Neuronal stem cell (in vitro differentiated cells): ENCODE results near the gene BECN2.

ENCODE experiments used
- DNase-seq: peaks from one replicate; pipeline ENCODE4 v3.0.0-alpha.2; 2013; ENCODE audit warnings: low spot score
- H2AFZ ChIP-seq: one replicate; pipeline ENCODE4 v1.6.1; 2013; ENCODE audit warnings: mild to moderate bottlenecking, low read length, inconsistent platforms
- H2AK5ac ChIP-seq: 2 replicates; pipeline ENCODE4 v1.6.1; 2013; ENCODE audit warnings: low read depth, mild to moderate bottlenecking, inconsistent platforms, low read length, moderate library complexity, mixed read lengths
- H2BK120ac ChIP-seq: 2 replicates; pipeline ENCODE4 v1.6.1; 2013; ENCODE audit warnings: low read depth, mild to moderate bottlenecking, inconsistent platforms, low read length, moderate library complexity, mixed read lengths
- H2BK12ac ChIP-seq: one replicate; pipeline ENCODE4 v1.6.1; 2013; ENCODE audit warnings: low read length, inconsistent platforms
- H2BK15ac ChIP-seq: 2 replicates; pipeline ENCODE4 v1.6.1; 2013; ENCODE audit warnings: mild to moderate bottlenecking, low read length, inconsistent platforms, mixed read lengths
- H2BK5ac ChIP-seq: one replicate; pipeline ENCODE4 v1.6.1; 2013; ENCODE audit warnings: inconsistent platforms, mild to moderate bottlenecking, low read length, moderate library complexity
- H3K14ac ChIP-seq: one replicate; pipeline ENCODE4 v1.6.1; 2013; ENCODE audit warnings: low read length, inconsistent platforms
- H3K18ac ChIP-seq: 2 replicates; pipeline ENCODE4 v1.6.1; 2013; ENCODE audit warnings: low read length, inconsistent platforms
- H3K23ac ChIP-seq: 2 replicates; pipeline ENCODE4 v1.6.1; 2013; ENCODE audit warnings: low read depth, mild to moderate bottlenecking, mixed read lengths, low read length, inconsistent platforms; ENCODE audit not compliant: poor library complexity
- H3K27ac ChIP-seq: replicated peaks from 3 replicates; pipeline ENCODE4 v1.5.1; 2013; ENCODE audit warnings: low read length, inconsistent platforms
- H3K27me3 ChIP-seq, 3 experiments: 2 replicates each; pipeline ENCODE4 v1.6.1; 2013; ENCODE audit warnings: low read length in 3 of 3, mild to moderate bottlenecking in 2 of 3, inconsistent platforms in 1 of 3, low read depth in 1 of 3, mixed read lengths in 1 of 3, moderate library complexity in 1 of 3; ENCODE audit not compliant: control insufficient read depth in 3 of 3, insufficient read depth in 3 of 3
- H3K36me3 ChIP-seq, 2 donors: replicated peaks in 1 of 2; 2 replicates each; pipeline ENCODE4 v1.6.1; 2013; ENCODE audit warnings: low read length in 2 of 2; ENCODE audit not compliant: control insufficient read depth in 2 of 2, insufficient read depth in 2 of 2
- H3K4ac ChIP-seq: 2 replicates; pipeline ENCODE4 v1.6.1; 2013; ENCODE audit warnings: inconsistent platforms, mild to moderate bottlenecking, low read length, moderate library complexity
- H3K4me1 ChIP-seq, 2 donors: 1 replicate in 1 of 2; 2 replicates in 1 of 2; pipeline ENCODE4 v1.6.1; 2013; ENCODE audit warnings: low read length in 2 of 2, low read depth in 1 of 2; ENCODE audit not compliant: control insufficient read depth in 2 of 2, insufficient read depth in 1 of 2
- H3K4me2 ChIP-seq: one replicate; pipeline ENCODE4 v1.6.1; 2013; ENCODE audit warnings: mild to moderate bottlenecking, low read length, inconsistent platforms; ENCODE audit not compliant: insufficient read depth, poor library complexity, severe bottlenecking
- H3K4me3 ChIP-seq, 2 donors: 2 replicates each; pipeline ENCODE4 v1.5.1; 2013; ENCODE audit warnings: low read length in 2 of 2, mild to moderate bottlenecking in 2 of 2, inconsistent platforms in 1 of 2, moderate library complexity in 1 of 2
- H3K79me1 ChIP-seq: one replicate; pipeline ENCODE4 v1.6.1; 2013; ENCODE audit warnings: low read depth, mild to moderate bottlenecking, inconsistent platforms, low read length, moderate library complexity
- H3K9ac ChIP-seq: one replicate; pipeline ENCODE4 v1.6.1; 2013; ENCODE audit warnings: mild to moderate bottlenecking, low read depth, low read length, inconsistent platforms; ENCODE audit not compliant: poor library complexity
- H3K9me3 ChIP-seq, 2 donors: replicated peaks in 1 of 2; 2 replicates each; pipeline versions ENCODE3 to v1.6.1; 2013; ENCODE audit warnings: low read length in 2 of 2, mild to moderate bottlenecking in 2 of 2, inconsistent platforms in 1 of 2, low read depth in 1 of 2, mixed read lengths in 1 of 2, moderate library complexity in 1 of 2; ENCODE audit not compliant: control insufficient read depth in 2 of 2, insufficient read depth in 1 of 2
- H4K8ac ChIP-seq: one replicate; pipeline ENCODE4 v1.6.1; 2013; ENCODE audit warnings: low read depth, mild to moderate bottlenecking, inconsistent platforms, low read length, moderate library complexity
- H4K91ac ChIP-seq: one replicate; pipeline ENCODE4 v1.6.1; 2013; ENCODE audit warnings: low read length, low read depth, mild to moderate bottlenecking, inconsistent platforms; ENCODE audit not compliant: poor library complexity
- WGBS, 2 donors: extraction: QIAGEN DNeasy Blood & Tissue Kit; methylation state at CpG; one replicate each; pipeline ENCODE4 v1.1.7; 2013; ENCODE audit warnings: missing lambda C conversion rate in 2 of 2, mixed read lengths in 1 of 2; ENCODE audit not compliant: insufficient read length in 2 of 2, insufficient replicate concordance in 1 of 2; ENCODE audit errors: extremely low coverage in 2 of 2; 5-methylcytosine and 5-hydroxymethylcytosine counted together

BECN2 gene

GRCh38 chr1:241963722-241964121, 6.2 kb downstream of the BECN2 start:
- no peak overlapping the region for H3K23ac ChIP-seq

DNA sequence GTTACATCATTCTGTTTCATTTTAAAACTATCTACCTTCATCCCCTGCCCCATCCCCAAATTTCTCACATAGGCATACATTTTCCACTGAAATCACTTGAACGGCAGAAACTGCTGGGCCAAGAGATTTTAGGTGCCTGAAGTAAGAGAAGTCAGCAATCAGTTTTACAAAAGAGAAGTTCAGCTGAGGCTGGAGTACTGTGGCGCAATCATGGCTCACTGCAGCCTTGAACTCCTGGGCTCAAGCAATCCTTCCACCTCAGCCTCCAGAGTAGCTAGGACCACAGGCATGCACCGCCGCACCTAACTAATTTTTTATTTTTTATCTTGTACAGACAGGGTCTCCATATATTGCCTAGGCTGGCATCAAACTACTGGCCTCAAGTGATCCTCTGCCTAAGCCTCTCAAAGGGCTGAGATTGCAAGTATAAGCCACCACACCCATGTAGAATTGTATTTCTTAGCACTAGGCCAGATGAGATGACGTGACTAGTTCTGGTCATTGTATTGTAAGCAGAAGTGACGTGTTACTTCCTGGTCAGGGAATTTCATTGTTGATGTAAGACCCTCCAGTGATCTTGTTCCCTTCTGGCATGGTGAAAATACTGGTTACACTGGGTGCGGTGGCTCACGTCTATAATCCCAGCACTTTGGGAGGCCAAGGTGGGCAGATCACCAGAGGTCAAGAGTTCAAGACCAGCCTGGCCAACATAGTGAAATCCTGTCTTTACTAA, 7.1 kb downstream of the BECN2 start:
- Histone ChIP-seq H3K4me3 (no peak overlapping the region), H3K4ac (no peak overlapping the region), H3K36me3 (no peaks in the 10 kb centered on the region), H2BK12ac (no peak overlapping the region), H2AFZ (no peak overlapping the region), H3K14ac (no peak overlapping the region), H2BK15ac (no peak overlapping the region), H4K91ac (no peak overlapping the region), H3K18ac (no peak overlapping the region), H3K23ac (no peak overlapping the region), H2BK120ac (no peak overlapping the region), H3K9ac (no peak overlapping the region), H3K4me2 (no peak overlapping the region), H3K27me3 (no peaks in the 10 kb centered on the region), H4K8ac (no peak overlapping the region), H2BK5ac (no peak overlapping the region), H3K4me1 (no peaks in the 10 kb centered on the region), H3K79me1 (no peaks in the 10 kb centered on the region), H3K27ac (no peak overlapping the region), H2AK5ac (no peak overlapping the region), H3K9me3 (no peaks in the 10 kb centered on the region)
- no CpG with 5 or more reads among the region's 8 CpGs for WGBS, 2 donors
- DNase-seq: no peak

More at GRCh38 chr1:241963722-241964121, 6.2 kb downstream of the BECN2 start:
- no peak overlapping the region for H3K18ac ChIP-seq
- H3K79me1 ChIP-seq: no peaks in the 10 kb centered on the region
- H3K9ac ChIP-seq: no peak overlapping the region
- no peak for DNase-seq
- no peaks in the 10 kb centered on the region for H3K36me3 ChIP-seq
- no peaks in the 10 kb centered on the region for H3K9me3 ChIP-seq
- H3K4ac ChIP-seq: no peak overlapping the region
- H2BK12ac ChIP-seq: no peak overlapping the region
- no peak overlapping the region for H3K14ac ChIP-seq
- H3K4me1 ChIP-seq: no peaks in the 10 kb centered on the region
- H3K4me2 ChIP-seq: no peak overlapping the region
- no peak overlapping the region for H2BK15ac ChIP-seq
- no peak overlapping the region for H2AK5ac ChIP-seq
- no peak overlapping the region for H4K91ac ChIP-seq
- H3K27me3 ChIP-seq: no peaks in the 10 kb centered on the region
- no peak overlapping the region for H3K4me3 ChIP-seq
- no peak overlapping the region for H3K27ac ChIP-seq
- H4K8ac ChIP-seq: no peak overlapping the region
- H2BK120ac ChIP-seq: no peak overlapping the region
- H2AFZ ChIP-seq: no peak overlapping the region
- no peak overlapping the region for H2BK5ac ChIP-seq

DNA sequence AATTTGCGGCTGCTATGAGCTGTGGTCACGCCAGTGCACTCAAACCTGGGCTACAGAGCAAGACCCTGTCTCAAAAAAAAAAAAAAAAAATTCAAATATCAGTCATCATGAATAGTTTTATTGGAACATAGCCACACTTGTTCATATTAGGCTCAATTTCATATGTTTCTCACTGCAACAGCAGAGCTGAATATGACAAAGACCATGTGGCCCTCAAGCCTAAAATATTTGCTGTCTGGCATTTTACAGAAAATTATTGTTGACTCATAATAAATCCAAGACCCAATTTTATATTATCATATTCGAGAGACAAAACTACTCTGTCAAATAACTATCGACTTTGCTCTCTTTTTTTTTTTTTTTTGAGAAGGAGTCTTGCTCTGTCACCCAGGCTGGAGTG, 11.0 kb downstream of the BECN2 start:
- no peak overlapping the region for H3K23ac ChIP-seq
- no peaks in the 10 kb centered on the region for H3K9me3 ChIP-seq
- H3K9ac ChIP-seq: no peak overlapping the region
- H3K4me2 ChIP-seq: no peak overlapping the region
- no peak overlapping the region for H3K4ac ChIP-seq
- no peak overlapping the region for H2AFZ ChIP-seq
- H3K27ac ChIP-seq: no peak overlapping the region
- H3K4me3 ChIP-seq: no peak overlapping the region
- H2BK120ac ChIP-seq: no peak overlapping the region
- no peak overlapping the region for H2AK5ac ChIP-seq
- no peak overlapping the region for H3K18ac ChIP-seq
- DNase-seq: no peak
- H2BK15ac ChIP-seq: no peak overlapping the region
- H4K8ac ChIP-seq: no peak overlapping the region
- no peak overlapping the region for H4K91ac ChIP-seq
- peaks cover 3 to 10% of the 10 kb centered on the region in 2 donors for H3K4me1 ChIP-seq
- no peak overlapping the region for H3K14ac ChIP-seq
- no peak overlapping the region for H2BK12ac ChIP-seq
- no peak overlapping the region for H2BK5ac ChIP-seq
- no peaks in the 10 kb centered on the region for H3K27me3 ChIP-seq
- H3K36me3 ChIP-seq: no peaks in the 10 kb centered on the region
- no CpG with 5 or more reads among the region's 4 CpGs for WGBS, 2 donors
- no peaks in the 10 kb centered on the region for H3K79me1 ChIP-seq

- Histone ChIP-seq H2BK120ac (no peak overlapping the region), H3K4me1 (peaks cover 3 to 13% of the 10 kb centered on the region in 2 donors), H3K36me3 (no peaks in the 10 kb centered on the region), H3K9me3 (no peaks in the 10 kb centered on the region), H3K79me1 (no peaks in the 10 kb centered on the region), H3K4ac (no peak overlapping the region), H3K9ac (no peak overlapping the region), H2BK5ac (no peak overlapping the region), H4K8ac (no peak overlapping the region), H3K27me3 (no peaks in the 10 kb centered on the region), H2BK15ac (no peak overlapping the region), H3K23ac (no peak overlapping the region), H2BK12ac (no peak overlapping the region), H2AFZ (peak overlapping the region; percentile 48), H3K4me2 (no peak overlapping the region), H4K91ac (no peak overlapping the region), H2AK5ac (no peak overlapping the region), H3K14ac (no peak overlapping the region), H3K4me3 (no peak overlapping the region), H3K27ac (no peak overlapping the region), H3K18ac (no peak overlapping the region)
- DNase-seq: peak; percentile 77
- whole genome bisulfite sequencing, 2 donors: no CpG with 5 or more reads among the region's 6 CpGs
Observed at GRCh38 chr1:241972703-241973369, 15.3 kb downstream of the BECN2 start.
